Breast epithelium (tissue), 4 donors: ENCODE measurements around the gene RGMA. TPM values are rescaled to one million over a fixed set of nuclear protein-coding genes. Genes with fewer than 3 reads are reported as not detected.

Experiments used
- DNase-seq, 2 donors: peaks; one replicate each; pipeline ENCODE4 v3.0.0-alpha.2; 2019; ENCODE audit warnings: low spot score in 2 of 2
- H3K27ac ChIP-seq, 2 donors: fragments of 200-600 bp; sonication (generic) in 1 of 2; one replicate each; pipeline ENCODE4 v1.5.1; 2016 to 2019; ENCODE audit warnings: mild to moderate bottlenecking in 1 of 2
- H3K27me3 ChIP-seq, 2 donors: fragments of 200-600 bp; sonication (generic) in 1 of 2; one replicate each; pipeline versions ENCODE4 v1.5.1 to v1.6.0; 2017 to 2019; ENCODE audit warnings: control low read depth in 1 of 2, mild to moderate bottlenecking in 1 of 2
- H3K36me3 ChIP-seq: fragments of 200-600 bp; one replicate; pipeline ENCODE4 v1.5.1; 2019
- H3K4me1 ChIP-seq, 2 donors: fragments of 200-600 bp; sonication (generic); one replicate each; pipeline ENCODE4 v1.5.1; 2016 to 2019; ENCODE audit warnings: control low read depth in 1 of 2
- H3K4me3 ChIP-seq, 3 donors: fragments of 200-600 bp; sonication (generic); 1 replicate in 2 of 3; 2 replicates in 1 of 3; pipeline ENCODE4 v1.5.1; 2016 to 2019; ENCODE audit warnings: mild to moderate bottlenecking in 3 of 3, moderate library complexity in 2 of 3
- H3K9me3 ChIP-seq, 2 donors: fragments of 200-600 bp; sonication (generic) in 1 of 2; one replicate each; pipeline ENCODE4 v1.5.1; 2016 to 2019; ENCODE audit warnings: control low read depth in 1 of 2
- CTCF ChIP-seq, 3 donors: fragments of 450-650 bp; IDR thresholded peaks; one replicate each; pipeline ENCODE4 v1.5.1; 2016 to 2017; ENCODE audit warnings: antibody characterized with exemption in 3 of 3, mild to moderate bottlenecking in 3 of 3, moderate library complexity in 3 of 3
- POLR2A ChIP-seq: fragments of 450-650 bp; IDR thresholded peaks from one replicate; pipeline ENCODE4 v1.6.1; 2016; ENCODE audit warnings: antibody characterized with exemption, mild to moderate bottlenecking, moderate library complexity
- POLR2AphosphoS5 ChIP-seq, 3 donors: sonication (generic); formaldehyde crosslinking; IDR thresholded peaks; one replicate each; pipeline ENCODE4 v1.6.1; 2017; ENCODE audit warnings: antibody characterized with exemption in 3 of 3
- intact Hi-C: fragments of 100-400 bp; cut with DNase I; formaldehyde crosslinking; loops from one replicate; pipeline ENCODE4 v1.15.1; 2023; ENCODE audit warnings: low total_unique reads
- total RNA-seq, 3 donors: library from RNA; depleted of rRNA; stranded (reverse); fragments of >200 nt; gene quantifications; one replicate each; pipeline ENCODE4 v1.1.0, GENCODE V29; 2016

Gene RGMA
- total RNA-seq, 3 donors from 2014 or later: 9.7 to 17.7 (median 14.4) TPM

- H3K36me3 ChIP-seq: peaks cover 26% of the 10 kb centered on the region
- no peak for DNase-seq
- no peaks in the 10 kb centered on the region for H3K4me1 ChIP-seq
- no peak overlapping the region for H3K4me3 ChIP-seq
- no peaks in the 10 kb centered on the region for H3K9me3 ChIP-seq
- intact Hi-C loops: no loop called here
- H3K27ac ChIP-seq: no peak overlapping the region
- no peaks in the 10 kb centered on the region for H3K27me3 ChIP-seq
- no peak for TF ChIP-seq CTCF (IDR thresholded peaks at IDR 0.05)
- TF ChIP-seq POLR2A: no peak
- no peak for TF ChIP-seq POLR2AphosphoS5 (IDR thresholded peaks at IDR 0.05)
Observed at GRCh38 chr15:93017526-93017925, 71.5 kb downstream of the RGMA start.

GRCh38 chr15:93012786-93013185, 76.2 kb downstream of the RGMA start:
- TF ChIP-seq POLR2AphosphoS5 (IDR thresholded peaks at IDR 0.05): no peak
- TF ChIP-seq CTCF (IDR thresholded peaks at IDR 0.05): no peak
- TF ChIP-seq POLR2A: no peak
- no peaks in the 10 kb centered on the region for H3K27me3 ChIP-seq
- no peak overlapping the region for H3K27ac ChIP-seq
- H3K4me1 ChIP-seq: no peaks in the 10 kb centered on the region
- H3K36me3 ChIP-seq: peaks cover 22% of the 10 kb centered on the region
- DNase-seq: no peak
- intact Hi-C loops: no loop called here
- no peak overlapping the region for H3K4me3 ChIP-seq
- H3K9me3 ChIP-seq: no peaks in the 10 kb centered on the region

DNA sequence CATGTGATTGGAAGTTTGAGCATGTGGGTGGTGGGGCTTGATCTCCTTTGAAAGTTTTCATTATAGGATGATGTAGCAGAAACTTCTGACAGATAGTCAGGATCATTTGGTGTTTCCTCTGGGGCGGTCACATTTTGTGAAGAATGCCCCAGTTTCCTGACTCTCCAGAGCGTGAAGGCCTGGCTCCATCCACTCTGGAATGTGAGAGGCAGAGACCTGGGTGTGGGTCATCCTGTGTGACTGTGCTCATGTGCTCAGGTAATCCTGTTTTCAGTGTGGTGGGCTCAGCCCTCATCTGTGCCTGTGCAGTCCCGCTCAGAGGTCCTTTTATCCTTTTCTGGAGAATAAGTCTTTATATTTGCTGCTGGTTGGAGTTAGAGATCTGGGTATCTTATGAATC, 81.0 kb downstream of the RGMA start:
- H3K4me3 ChIP-seq: no peak overlapping the region
- intact Hi-C loops: no loop called here

GRCh38 chr15:93005133-93005532, 83.9 kb downstream of the RGMA start:
- H3K36me3 ChIP-seq: peaks cover 6% of the 10 kb centered on the region
- H3K4me3 ChIP-seq: no peak overlapping the region
- H3K27me3 ChIP-seq: no peaks in the 10 kb centered on the region
- intact Hi-C loops: no loop called here
- no peak for DNase-seq
- H3K27ac ChIP-seq: no peak overlapping the region
- no peaks in the 10 kb centered on the region for H3K9me3 ChIP-seq
- TF ChIP-seq CTCF (IDR thresholded peaks at IDR 0.05) (no peak), POLR2A (no peak), POLR2AphosphoS5 (IDR thresholded peaks at IDR 0.05) (no peak)
- H3K4me1 ChIP-seq: no peaks in the 10 kb centered on the region

More for the DNA sequence above, 81.0 kb downstream of the RGMA start:
- Histone ChIP-seq H3K27ac (no peak overlapping the region), H3K9me3 (no peaks in the 10 kb centered on the region), H3K36me3 (peaks cover 19% of the 10 kb centered on the region), H3K27me3 (no peaks in the 10 kb centered on the region), H3K4me1 (no peaks in the 10 kb centered on the region)
- no peak for DNase-seq
- TF ChIP-seq POLR2AphosphoS5 (IDR thresholded peaks at IDR 0.05) (no peak), POLR2A (no peak), CTCF (IDR thresholded peaks at IDR 0.05) (no peak)

DNA sequence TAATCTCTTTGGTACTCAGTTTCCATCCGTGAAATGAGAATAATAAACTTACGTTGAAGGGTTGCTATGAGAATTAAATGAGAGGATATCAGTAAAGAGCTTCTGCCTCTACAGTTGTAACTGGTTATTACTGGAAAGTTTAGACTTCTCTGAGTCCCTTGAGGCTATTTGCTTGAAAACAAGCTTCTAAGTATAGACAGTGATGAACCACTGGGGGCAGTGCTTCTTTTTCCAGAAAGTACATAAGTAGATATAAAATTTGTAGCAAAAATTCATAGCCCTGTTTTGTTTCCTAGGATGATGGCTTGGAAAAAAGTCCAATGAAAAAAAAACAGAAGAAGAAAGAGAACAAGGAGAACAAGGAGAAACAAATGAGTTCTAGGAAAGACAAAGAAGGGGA, 87.1 kb downstream of the RGMA start:
- peaks cover 6% of the 10 kb centered on the region for H3K36me3 ChIP-seq
- no peak overlapping the region for H3K27ac ChIP-seq
- no peaks in the 10 kb centered on the region for H3K27me3 ChIP-seq
- H3K4me1 ChIP-seq: no peaks in the 10 kb centered on the region
- intact Hi-C loops: no loop called here
- no peak for DNase-seq
- no peaks in the 10 kb centered on the region for H3K9me3 ChIP-seq
- no peak overlapping the region for H3K4me3 ChIP-seq
- TF ChIP-seq POLR2A: no peak
- TF ChIP-seq CTCF (IDR thresholded peaks at IDR 0.05): no peak
- TF ChIP-seq POLR2AphosphoS5 (IDR thresholded peaks at IDR 0.05): no peak
